GM18907 (cell line): ENCODE measurements around the gene SCARB1.
"Not testable (repeated sequence)": the region's sequence is repeated elsewhere in the genome, so short reads cannot be mapped to it uniquely, and the experiment has no call there.

Experiments
- ATAC-seq: cut with Tn5 transposase; IDR thresholded peaks from one replicate; pipeline ENCODE4 v1.9.1; 2021; ENCODE audit warnings: mild to moderate bottlenecking, moderate library complexity; ENCODE audit not compliant: unreplicated experiment

SCARB1 gene

GRCh38 chr12:124884587-124885438 is 21.1 kb upstream of the SCARB1 start:
- ATAC-seq, result peak; percentile 93

GRCh38 chr12:124883263-124884130 is 19.8 kb upstream of the SCARB1 start:
- ATAC-seq, result no peak

GRCh38 chr12:124881123-124881522 is 17.5 kb upstream of the SCARB1 start:
- ATAC-seq, result no peak

GRCh38 chr12:124880335-124880734 is 16.7 kb upstream of the SCARB1 start:
- not testable (repeated sequence) for ATAC-seq

- no peak for ATAC-seq
Observed at GRCh38 chr12:124878795-124879516, 15.3 kb upstream of the SCARB1 start.

GRCh38 chr12:124877423-124877822 is 13.8 kb upstream of the SCARB1 start:
- ATAC-seq, result no peak

- no peak for ATAC-seq
Observed at GRCh38 chr12:124876171-124876570, 12.5 kb upstream of the SCARB1 start.

- no peak for ATAC-seq
Observed at GRCh38 chr12:124875803-124876132, 12.1 kb upstream of the SCARB1 start.

GRCh38 chr12:124874988-124875802 is 11.5 kb upstream of the SCARB1 start:
- no peak for ATAC-seq

GRCh38 chr12:124874188-124874587 is 10.5 kb upstream of the SCARB1 start:
- ATAC-seq, result no peak

GRCh38 chr12:124872068-124872719 is 8.5 kb upstream of the SCARB1 start:
- no peak for ATAC-seq

GRCh38 chr12:124871297-124871696 is 7.6 kb upstream of the SCARB1 start:
- ATAC-seq, result no peak

- ATAC-seq, result no peak
Observed at GRCh38 chr12:124870515-124870914, 6.9 kb upstream of the SCARB1 start.

GRCh38 chr12:124869059-124869665 is 5.5 kb upstream of the SCARB1 start:
- no peak for ATAC-seq

- no peak for ATAC-seq
Observed at GRCh38 chr12:124868252-124869058, 4.8 kb upstream of the SCARB1 start.

GRCh38 chr12:124867401-124867930 is 3.8 kb upstream of the SCARB1 start:
- ATAC-seq, result no peak

- no peak for ATAC-seq
Observed at GRCh38 chr12:124866883-124867400, 3.3 kb upstream of the SCARB1 start.

GRCh38 chr12:124866195-124866882 is 2.7 kb upstream of the SCARB1 start:
- no peak for ATAC-seq
